CD4-positive, alpha-beta T cell (primary cell): ENCODE results near the gene GRM8. TPM values are rescaled to one million over a fixed set of nuclear protein-coding genes. Genes with fewer than 3 reads are reported as not detected.

Experiments used
- ATAC-seq: fragments of 200-7000 bp; cut with Tn5 transposase; one replicate; pipeline ENCODE4 v1.10.0; 2022; ENCODE audit warnings: mild to moderate bottlenecking; ENCODE audit not compliant: poor library complexity
- CTCF ChIA-PET: fragments of 350-600 bp; sonication (Branson Sonifier 250); formaldehyde crosslinking; loops from one replicate; lab custom pipeline; 2021; ENCODE audit warnings: antibody characterized with exemption, inconsistent platforms; lab: Charles Lee
- POLR2A ChIA-PET: fragments of 350-600 bp; sonication (Branson Sonifier 250); formaldehyde crosslinking; loops from one replicate; lab custom pipeline; 2021; ENCODE audit warnings: antibody characterized with exemption, inconsistent platforms; lab: Charles Lee
- DNase-seq, 14 experiments: peaks; one replicate each; pipeline ENCODE4 v3.0.0-alpha.2; 2013 to 2020; ENCODE audit warnings: mixed read lengths in 2 of 14
- H3K27ac ChIP-seq, 2 donors: one replicate each; pipeline versions ENCODE4 v1.5.1 to v1.7.0; 2013; ENCODE audit warnings: low read length in 2 of 2, low read depth in 1 of 2, mild to moderate bottlenecking in 1 of 2
- H3K27me3 ChIP-seq, 2 experiments: 1 replicate in 1 of 2; 2 replicates in 1 of 2; pipeline versions ENCODE4 v1.6.1 to v1.7.0; 2013; ENCODE audit warnings: low read length in 2 of 2, control low read depth in 1 of 2, mild to moderate bottlenecking in 1 of 2, moderate library complexity in 1 of 2; ENCODE audit not compliant: insufficient read depth in 2 of 2, control insufficient read depth in 1 of 2
- H3K36me3 ChIP-seq: one replicate; pipeline ENCODE4 v1.6.1; 2013; ENCODE audit warnings: low read length, control low read depth; ENCODE audit not compliant: insufficient read depth
- H3K4me1 ChIP-seq: one replicate; pipeline ENCODE4 v1.6.1; 2013; ENCODE audit warnings: low read length, control low read depth; ENCODE audit not compliant: insufficient read depth
- H3K4me3 ChIP-seq: one replicate; pipeline ENCODE4 v1.5.1; 2013; ENCODE audit warnings: mild to moderate bottlenecking, low read length, moderate library complexity
- H3K9me3 ChIP-seq, 2 experiments: 1 replicate in 1 of 2; 2 replicates in 1 of 2; pipeline versions ENCODE4 v1.6.1 to v1.7.0; 2013; ENCODE audit warnings: low read length in 2 of 2, mild to moderate bottlenecking in 2 of 2, control low read depth in 1 of 2, moderate library complexity in 1 of 2; ENCODE audit not compliant: control insufficient read depth in 1 of 2, insufficient read depth in 1 of 2
- H3K27ac Mint-ChIP-seq: one replicate; pipeline ENCODE4 v1.8.0; 2020; ENCODE audit warnings: mixed read lengths
- H3K27me3 Mint-ChIP-seq: one replicate; pipeline ENCODE4 v1.8.0; 2021; ENCODE audit warnings: mixed read lengths
- H3K36me3 Mint-ChIP-seq: one replicate; pipeline ENCODE4 v1.8.0; 2021; ENCODE audit warnings: low read depth, mixed read lengths
- H3K4me1 Mint-ChIP-seq: one replicate; pipeline ENCODE4 v1.8.0; 2021; ENCODE audit warnings: low read depth, mixed read lengths
- H3K4me3 Mint-ChIP-seq: one replicate; pipeline ENCODE4 v1.8.0; 2020; ENCODE audit warnings: mild to moderate bottlenecking, mixed read lengths
- H3K9me3 Mint-ChIP-seq: one replicate; pipeline ENCODE4 v1.8.0; 2020; ENCODE audit warnings: mixed read lengths
- CTCF ChIP-seq: fragments of 200-600 bp; IDR thresholded peaks from one replicate; pipeline ENCODE4 v1.8.0; 2022; ENCODE audit warnings: antibody characterized with exemption, mild to moderate bottlenecking
- intact Hi-C, 2 experiments: fragments of 100-400 bp; cut with DNase I in 1 of 2; cut with micrococcal nuclease in 1 of 2; formaldehyde crosslinking; loops; one replicate each; pipeline versions ENCODE4 v1.15.1 to v1.9.0; 2023 to 2025; cut with DNase I, micrococcal nuclease
- polyA plus RNA-seq, 2 donors: library from polyadenylated mRNA; unstranded; fragments of 120-200 nt; gene quantifications; one replicate each; pipeline ENCODE4 v1.2.1, GENCODE V29; 2013
- total RNA-seq, 174 experiments: library from RNA in 2 of 174; stranded (reverse) in 2 of 174; gene quantifications; one replicate each; pipeline ENCODE4 v1.2.3 and lab custom pipeline; 2021 to 2026

GRM8 gene
- total RNA-seq (not detected), total RNA-seq (lab: John Stamatoyannopoulos, UW) (0 to 0.22 (median 0) reads per million in 172 experiments)
- not detected for polyA plus RNA-seq (2013, experiment 1 of 2)
- polyA plus RNA-seq (2013, experiment 2 of 2), result not detected

- POLR2A ChIA-PET, result interaction anchor here (0.5 to 1.1 kb wide), 2 partner anchors 139 to 388 kb away, joined by 3 to 4 read pairs; partner anchors contain the start of gene ZNF800
- intact Hi-C loops, result loop anchor here in 1 of 2 experiments (2.0 kb wide), 1 partner anchor 262 kb away; no protein-coding TSS in a partner anchor
- H3K9me3 Mint-ChIP-seq, result no peaks in the 10 kb centered on the region
- DNase-seq (peak in 4 of 14 experiments; percentile 13 to 47 (median 31)), ATAC-seq (peak; percentile 34)
- no peak for TF ChIP-seq CTCF
- H3K27ac Mint-ChIP-seq, result no peak within 1 kb of the TSS
- no peak within 1 kb of the TSS for H3K27ac ChIP-seq
- peaks cover 27% of the 10 kb centered on the region for H3K4me1 Mint-ChIP-seq
- H3K9me3 ChIP-seq, result peaks cover 0 to 4% of the 10 kb centered on the region in 2 experiments
- H3K4me3 Mint-ChIP-seq, result peak within 1 kb of the TSS; percentile 91
- H3K27me3 Mint-ChIP-seq, result peaks cover 85% of the 10 kb centered on the region
- peaks cover 33% of the 10 kb centered on the region for H3K4me1 ChIP-seq
- H3K36me3 Mint-ChIP-seq, result no peaks in the 10 kb centered on the region
- no peaks in the 10 kb centered on the region for H3K36me3 ChIP-seq
- peaks cover 50 to 86% of the 10 kb centered on the region in 2 experiments for H3K27me3 ChIP-seq
- CTCF ChIA-PET, result interaction anchor here (1.1 kb wide), 1 partner anchor 51 kb away, joined by 3 read pairs; no protein-coding TSS in a partner anchor
- peak within 1 kb of the TSS; percentile 70 for H3K4me3 ChIP-seq
Observed at GRCh38 chr7:127252778-127253280, at the start of gene GRM8. Gene GRM8, minus strand, starts transcription at chr7:127252941.

DNA sequence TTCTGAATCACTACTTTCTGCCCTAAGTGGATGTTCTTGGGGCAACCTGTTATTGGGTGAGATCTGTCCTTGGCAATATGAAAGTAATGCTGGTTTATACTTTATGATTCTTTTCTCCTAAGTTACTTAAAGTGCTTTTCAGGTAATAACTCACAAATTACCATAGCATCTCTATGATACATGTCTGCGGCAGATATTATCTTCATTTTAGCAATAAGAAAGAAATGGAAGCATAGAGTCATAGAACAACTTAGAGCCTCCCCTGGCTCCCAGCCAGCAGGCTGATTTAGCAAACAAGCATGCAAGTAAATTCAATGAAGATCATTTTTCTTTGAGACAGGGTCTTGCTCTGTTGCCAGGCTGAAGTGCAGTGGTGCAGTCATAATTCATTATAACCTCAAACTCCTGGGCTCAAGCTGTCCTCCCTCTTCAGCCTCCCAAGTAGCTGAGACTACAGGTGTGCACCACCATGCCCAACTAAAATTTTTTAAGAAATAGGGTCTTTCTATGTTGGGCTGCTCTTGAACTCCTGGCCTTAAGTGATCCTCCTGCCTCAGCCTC lies 38.1 kb upstream of the GRM8 start:
- Mint-ChIP-seq H3K9me3 (no peaks in the 10 kb centered on the region), H3K27me3 (peaks cover 35% of the 10 kb centered on the region), H3K4me1 (no peaks in the 10 kb centered on the region), H3K4me3 (no peak overlapping the region), H3K36me3 (no peaks in the 10 kb centered on the region), H3K27ac (no peak overlapping the region)
- DNase-seq, result no peak
- H3K27ac ChIP-seq, result no peak overlapping the region
- peaks cover 0 to 4% of the 10 kb centered on the region in 2 experiments for H3K9me3 ChIP-seq
- TF ChIP-seq CTCF, result no peak
- POLR2A ChIA-PET, result no interaction called here
- ATAC-seq, result no peak
- intact Hi-C loops, result no loop called here
- H3K27me3 ChIP-seq, result peaks cover 2 to 15% of the 10 kb centered on the region in 2 experiments
- H3K4me3 ChIP-seq, result no peak overlapping the region
- no peaks in the 10 kb centered on the region for H3K4me1 ChIP-seq
- H3K36me3 ChIP-seq, result no peaks in the 10 kb centered on the region
- CTCF ChIA-PET, result no interaction called here

DNA sequence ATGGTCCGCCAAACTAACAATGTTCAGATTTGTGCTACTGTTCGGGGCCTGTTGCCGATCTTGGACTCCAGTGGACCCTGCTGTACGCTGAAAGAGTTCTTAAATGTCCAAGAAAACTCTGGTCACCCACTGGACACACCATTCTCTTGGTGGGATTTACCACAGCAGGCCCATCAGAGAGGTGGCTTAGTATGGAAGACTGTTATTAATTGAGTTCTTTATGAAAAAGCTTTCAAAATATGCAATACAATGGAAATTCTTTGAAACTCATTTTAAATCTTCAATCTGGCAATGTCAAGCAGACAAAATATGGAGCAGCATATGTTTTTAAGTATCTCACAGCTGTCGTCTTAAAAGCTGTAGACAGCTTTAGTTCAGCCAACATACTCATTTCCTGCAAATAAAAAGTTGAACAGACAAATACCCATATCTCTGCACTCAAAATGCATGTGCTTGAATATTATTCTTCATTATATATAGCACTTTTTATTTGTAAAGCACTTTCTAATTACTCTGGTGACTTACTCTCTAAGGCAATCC lies 37.4 kb upstream of the GRM8 start:
- Histone ChIP-seq H3K9me3 (peaks cover 0 to 4% of the 10 kb centered on the region in 2 experiments), H3K27me3 (peaks cover 0 to 16% of the 10 kb centered on the region in 2 experiments), H3K36me3 (no peaks in the 10 kb centered on the region), H3K27ac (no peak overlapping the region), H3K4me3 (no peak overlapping the region), H3K4me1 (no peaks in the 10 kb centered on the region)
- DNase-seq, result no peak
- H3K27me3 Mint-ChIP-seq, result peaks cover 35% of the 10 kb centered on the region
- no peaks in the 10 kb centered on the region for H3K9me3 Mint-ChIP-seq
- ChIA-PET POLR2A (no interaction called here), CTCF (no interaction called here)
- no peak overlapping the region for H3K27ac Mint-ChIP-seq
- TF ChIP-seq CTCF, result no peak
- no peak for ATAC-seq
- intact Hi-C loops, result no loop called here
- H3K4me1 Mint-ChIP-seq, result no peaks in the 10 kb centered on the region
- H3K4me3 Mint-ChIP-seq, result no peak overlapping the region
- no peaks in the 10 kb centered on the region for H3K36me3 Mint-ChIP-seq
